GM18502 (cell line): ENCODE data around the gene SRGAP3.

Experiments
- ATAC-seq: cut with Tn5 transposase; IDR thresholded peaks from one replicate; pipeline ENCODE4 v1.9.1; 2021; ENCODE audit warnings: mild to moderate bottlenecking; ENCODE audit not compliant: unreplicated experiment, poor library complexity

Gene SRGAP3

GRCh38 chr3:9229325-9229724 is 20.1 kb downstream of the SRGAP3 start:
- no peak for ATAC-seq

GRCh38 chr3:9226326-9226725 is 23.1 kb downstream of the SRGAP3 start:
- ATAC-seq, result no peak

- no peak for ATAC-seq
Measured at GRCh38 chr3:9225268-9225667, 24.2 kb downstream of the SRGAP3 start.

DNA sequence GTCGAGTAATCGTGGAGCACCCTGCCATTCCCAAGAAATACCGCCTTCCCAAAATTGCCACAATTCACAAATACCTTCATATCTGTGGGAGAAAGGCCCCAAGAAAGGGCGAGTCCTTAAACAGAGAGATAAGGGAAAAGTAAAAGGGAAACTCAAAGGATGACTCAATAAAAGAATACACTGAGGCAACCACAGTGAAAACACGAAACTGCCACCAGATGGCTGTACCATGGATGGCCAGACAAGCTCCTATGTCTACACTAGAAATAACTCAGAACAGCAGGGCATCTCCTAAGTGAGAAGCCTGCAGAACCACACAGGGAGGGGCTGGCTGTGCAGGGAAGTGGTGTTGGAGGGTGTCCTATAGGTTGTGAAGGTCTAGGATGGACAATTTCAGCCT is 25.0 kb downstream of the SRGAP3 start:
- ATAC-seq, result peak; percentile 98

- no peak for ATAC-seq
Measured at GRCh38 chr3:9223672-9224071, 25.8 kb downstream of the SRGAP3 start.

- ATAC-seq, result no peak
Measured at GRCh38 chr3:9222956-9223639, 26.3 kb downstream of the SRGAP3 start.

DNA sequence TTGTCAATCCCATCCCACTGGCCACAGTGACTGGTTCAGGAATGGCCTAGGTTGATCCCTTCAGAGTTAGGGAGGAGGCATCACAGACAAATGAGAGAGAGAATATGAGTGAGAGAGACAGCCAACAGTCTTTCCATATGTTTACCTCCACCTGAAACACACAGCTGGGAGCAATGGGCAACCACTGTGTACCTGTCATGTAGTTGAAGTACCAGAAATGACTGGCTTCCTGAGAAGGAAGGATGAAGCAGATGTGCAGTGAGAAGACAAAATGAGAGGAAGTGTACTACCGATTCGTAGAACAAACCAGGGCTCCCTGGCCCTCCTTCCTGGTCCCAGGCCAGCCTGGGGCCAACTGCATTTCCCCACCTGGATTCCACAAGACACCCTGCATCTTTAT is 27.4 kb downstream of the SRGAP3 start:
- ATAC-seq, result no peak

DNA sequence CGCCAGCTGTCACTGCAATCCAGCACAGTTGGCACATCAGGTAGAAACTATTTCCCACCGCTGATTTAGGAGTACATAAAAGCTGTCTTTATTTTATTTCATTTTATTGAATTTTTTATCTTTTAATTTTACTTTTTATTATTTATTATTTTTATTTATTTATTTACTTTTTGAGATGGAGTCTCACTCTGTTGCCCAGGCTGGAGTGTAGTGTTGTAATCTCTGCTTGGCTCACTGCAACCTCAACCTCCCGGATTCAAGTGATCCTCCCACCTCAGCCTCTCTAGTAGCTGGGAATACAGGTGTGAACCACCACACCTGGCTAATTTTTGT is 31.0 kb downstream of the SRGAP3 start:
- no peak for ATAC-seq

DNA sequence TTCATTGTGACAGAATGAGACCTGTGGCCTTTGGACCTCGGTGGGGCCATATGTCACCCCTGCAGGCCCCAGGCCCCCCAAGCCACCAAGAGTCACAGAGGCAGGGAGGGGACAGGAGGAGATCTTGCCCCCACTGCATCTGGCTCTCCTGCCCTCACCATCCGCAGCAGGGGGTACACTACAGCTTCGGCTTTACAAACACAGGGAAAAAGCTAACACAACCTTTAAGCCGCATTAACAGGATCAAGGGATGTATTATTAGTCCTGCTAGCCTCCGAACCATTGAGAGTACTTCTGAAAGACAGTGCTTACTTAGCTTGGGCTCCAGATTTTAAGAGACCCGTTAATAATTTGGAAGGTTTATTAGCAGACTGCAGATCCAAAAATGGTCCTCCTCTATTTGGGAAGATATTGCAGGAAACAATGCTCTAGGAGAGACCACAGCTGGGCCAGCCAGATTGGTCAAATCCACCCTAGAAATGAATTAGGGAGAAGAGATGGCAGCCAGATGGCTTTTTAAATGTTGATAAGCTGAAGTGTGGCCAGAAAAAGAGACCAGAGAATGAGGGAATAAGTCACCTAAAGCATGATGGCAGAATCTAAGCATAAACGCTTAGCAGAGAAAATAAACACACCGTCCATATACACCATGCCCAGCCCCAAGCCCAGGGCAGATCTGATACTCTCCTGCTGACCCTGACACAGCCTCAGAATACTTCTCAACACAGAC is 31.5 kb downstream of the SRGAP3 start:
- ATAC-seq, result no peak

- no peak for ATAC-seq
Measured at GRCh38 chr3:9216736-9217135, 32.7 kb downstream of the SRGAP3 start.

DNA sequence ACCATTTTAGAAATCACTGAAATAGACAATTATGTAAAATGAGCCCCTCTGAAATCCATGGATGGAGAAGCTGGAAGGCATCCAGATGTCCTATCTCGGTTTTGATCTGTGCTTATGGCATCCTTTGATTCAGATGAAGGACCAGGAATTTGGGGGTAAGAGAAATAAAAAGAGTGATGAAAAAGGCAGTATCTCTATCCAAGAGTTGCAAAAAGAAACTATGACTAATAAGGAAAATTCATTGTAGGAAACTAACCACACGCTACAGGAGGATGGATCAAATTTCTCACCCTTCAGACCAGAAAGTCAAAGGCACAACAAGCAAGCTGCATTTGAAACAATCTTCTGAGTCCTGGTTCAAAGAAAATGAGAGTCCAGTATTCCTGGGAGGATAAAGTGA is 34.8 kb downstream of the SRGAP3 start:
- no peak for ATAC-seq

DNA sequence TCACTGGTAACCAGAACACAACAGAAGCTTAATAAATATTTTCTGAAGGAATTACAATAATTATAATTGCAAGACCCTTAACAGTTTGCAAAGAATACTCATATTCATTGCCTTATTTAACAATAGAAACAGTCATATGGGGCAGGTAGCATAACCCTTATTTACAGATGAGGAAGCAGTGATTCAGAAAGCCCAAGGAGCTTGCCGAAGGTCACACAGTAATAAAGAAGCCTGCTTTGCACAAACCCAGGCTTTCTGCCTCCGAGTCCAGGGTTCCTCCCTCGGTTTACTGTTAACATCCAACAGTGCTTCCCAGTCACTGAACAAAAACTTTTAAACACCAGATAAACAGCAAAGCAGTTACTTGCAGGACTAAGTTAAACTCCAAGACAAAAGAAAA is 35.3 kb downstream of the SRGAP3 start:
- ATAC-seq, result no peak

- ATAC-seq, result no peak
Measured at GRCh38 chr3:9213019-9213634, 36.3 kb downstream of the SRGAP3 start.

GRCh38 chr3:9211155-9211950 is 38.1 kb downstream of the SRGAP3 start:
- no peak for ATAC-seq

- no peak for ATAC-seq
Measured at GRCh38 chr3:9209777-9210176, 39.7 kb downstream of the SRGAP3 start.

DNA sequence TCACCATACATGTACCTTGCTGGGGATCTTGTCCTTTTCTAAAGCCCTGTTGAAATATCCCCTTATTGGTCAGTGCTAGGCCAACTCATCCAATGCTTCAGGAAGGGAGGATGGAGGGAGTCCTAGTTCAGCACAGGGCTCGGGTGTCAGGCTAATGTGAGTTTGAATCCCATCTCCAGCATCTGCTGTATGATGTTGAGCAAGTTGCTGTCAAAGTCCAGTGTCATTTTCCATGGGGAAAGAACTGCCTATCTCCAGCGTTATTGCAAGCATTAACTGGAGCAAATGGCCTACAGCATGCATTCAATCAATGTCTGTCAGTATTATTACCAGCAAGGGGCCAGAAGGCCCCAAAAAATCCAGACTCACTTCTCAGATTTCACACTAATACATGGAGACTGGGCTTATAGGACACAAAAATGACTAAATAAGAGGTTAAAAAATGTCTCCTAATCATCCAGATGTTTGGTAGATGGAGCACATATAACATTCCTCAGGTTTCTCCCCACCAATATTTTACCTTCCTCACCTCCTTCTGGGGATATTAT is 40.8 kb downstream of the SRGAP3 start:
- no peak for ATAC-seq

DNA sequence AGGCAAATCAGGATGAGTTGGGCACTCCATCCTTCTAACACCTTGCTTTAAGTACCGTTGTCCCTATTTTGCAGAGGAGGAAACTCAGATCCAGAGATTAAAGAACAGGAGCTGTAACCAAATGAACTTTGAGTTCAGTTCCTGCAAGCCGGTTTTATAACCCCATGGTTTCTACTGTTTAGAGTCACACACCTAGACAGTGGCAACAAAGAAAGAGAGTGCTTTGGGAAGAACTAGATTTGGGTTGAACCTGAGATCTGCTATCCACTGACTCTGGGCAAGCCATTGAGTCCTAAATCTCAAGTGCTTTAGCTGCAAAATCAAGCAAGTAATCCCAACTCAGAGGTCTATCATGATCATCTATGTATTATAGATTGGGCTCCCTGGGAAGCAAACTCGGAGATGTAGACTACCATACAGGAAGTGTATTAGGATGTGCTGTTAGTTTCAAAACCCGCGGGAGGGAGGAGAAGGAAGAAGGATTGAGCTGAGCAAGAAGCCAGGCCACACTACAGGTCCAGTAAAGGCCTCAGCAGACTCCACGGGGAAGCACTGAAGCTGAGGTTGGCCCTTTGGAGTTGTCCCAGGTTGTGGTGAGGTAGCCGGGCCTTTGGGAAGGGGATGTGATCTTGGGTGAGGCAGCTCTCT is 42.2 kb downstream of the SRGAP3 start:
- ATAC-seq, result no peak

DNA sequence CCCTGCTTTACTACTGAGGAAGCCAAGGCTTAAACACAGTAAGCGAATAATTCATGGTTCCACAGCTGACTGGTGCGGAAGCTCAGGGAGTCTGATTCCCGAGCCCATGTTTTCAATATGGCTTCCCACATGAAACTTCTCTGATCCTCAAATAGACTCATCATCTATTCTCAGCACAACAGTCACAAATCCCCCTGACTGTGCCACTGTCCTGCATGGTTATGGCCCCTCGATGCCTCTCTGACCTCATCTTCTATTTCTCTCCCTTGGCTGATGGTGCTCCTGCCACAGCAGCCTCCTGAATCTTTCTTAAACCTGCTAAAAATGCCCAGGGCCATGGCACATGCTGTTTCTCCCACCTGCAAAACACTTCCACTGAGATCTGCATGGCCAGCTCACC is 43.2 kb downstream of the SRGAP3 start:
- peak; percentile 20 for ATAC-seq

DNA sequence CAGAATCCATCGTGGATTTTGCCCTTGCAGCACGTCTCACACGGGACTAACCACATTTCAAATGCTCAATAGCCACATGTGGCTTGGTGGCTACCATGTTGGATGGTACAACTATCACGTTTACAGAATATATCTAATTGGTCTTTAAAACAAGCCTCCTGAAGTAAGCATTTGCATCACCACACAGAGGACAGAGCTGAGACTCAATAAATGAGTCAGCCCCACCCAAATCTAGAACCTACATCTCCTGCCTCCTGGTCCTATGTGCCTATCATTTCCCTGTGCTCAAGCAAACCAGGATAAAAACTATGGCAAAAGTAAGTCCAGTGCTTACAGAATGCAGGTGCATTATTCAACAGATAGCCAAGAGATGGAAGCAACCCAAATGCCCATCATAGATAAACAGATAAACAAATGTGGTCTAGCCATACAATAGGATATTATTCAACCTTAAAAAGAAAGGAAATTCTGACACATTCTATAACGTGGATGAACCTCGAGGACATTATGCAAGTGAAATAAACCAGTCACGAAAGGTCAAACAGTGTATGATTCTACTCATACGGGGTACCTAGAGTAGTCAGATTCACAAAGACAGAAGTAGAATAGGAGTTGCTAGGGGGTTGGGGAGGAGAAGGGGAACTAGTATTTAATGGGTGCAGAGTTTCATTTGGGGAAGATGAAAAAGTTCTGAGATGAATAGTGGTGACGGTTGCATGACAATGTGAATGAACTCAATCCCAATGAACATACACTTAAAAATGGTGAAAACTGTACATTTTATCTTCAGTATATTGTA is 43.9 kb downstream of the SRGAP3 start:
- ATAC-seq, result peak; percentile 87
